Vagina (tissue), 2 donors: ENCODE results near the gene MBD3. TPM values are rescaled to one million over a fixed set of nuclear protein-coding genes. Genes with fewer than 3 reads are reported as not detected.
"Not testable (repeated sequence)": the region's sequence is repeated elsewhere in the genome, so short reads cannot be mapped to it uniquely, and the experiment has no call there.

Experiments
- DNase-seq, 2 donors: peaks; one replicate each; pipeline ENCODE4 v3.0.0-alpha.2; 2017; ENCODE audit errors: extremely low spot score in 2 of 2
- H3K27ac ChIP-seq: fragments of 200-600 bp; sonication (generic); one replicate; pipeline ENCODE4 v1.5.1; 2019
- H3K27me3 ChIP-seq: fragments of 200-600 bp; sonication (generic); one replicate; pipeline ENCODE4 v1.5.1; 2019
- H3K36me3 ChIP-seq, 2 donors: fragments of 200-600 bp; sonication (generic); one replicate each; pipeline ENCODE4 v1.5.1; 2017 to 2019
- H3K4me1 ChIP-seq: fragments of 200-600 bp; sonication (generic); one replicate; pipeline ENCODE4 v1.5.1; 2019
- H3K4me3 ChIP-seq, 2 donors: fragments of 200-600 bp; sonication (generic); 1 replicate in 1 of 2; 2 replicates in 1 of 2; pipeline ENCODE4 v1.5.1; 2016 to 2019
- H3K9me3 ChIP-seq: fragments of 200-600 bp; sonication (generic); one replicate; pipeline ENCODE4 v1.5.1; 2019
- POLR2A ChIP-seq, 2 donors: fragments of 450-650 bp; IDR thresholded peaks; one replicate each; pipeline ENCODE4 v1.6.1; 2017; ENCODE audit warnings: antibody characterized with exemption in 2 of 2, mild to moderate bottlenecking in 2 of 2, moderate library complexity in 2 of 2
- POLR2AphosphoS5 ChIP-seq, 2 donors: sonication (generic); formaldehyde crosslinking; IDR thresholded peaks; one replicate each; pipeline ENCODE4 v1.9.0; 2017; ENCODE audit warnings: antibody characterized with exemption in 2 of 2, mild to moderate bottlenecking in 2 of 2, low read depth in 1 of 2; ENCODE audit not compliant: insufficient read depth in 1 of 2
- intact Hi-C: fragments of 100-400 bp; cut with DNase I; formaldehyde crosslinking; loops from one replicate; pipeline ENCODE4 v1.15.1; 2023
- total RNA-seq: library from RNA; depleted of rRNA; stranded (reverse); fragments of >200 nt; gene quantifications from one replicate; pipeline ENCODE4 v1.2.3, GENCODE V29; 2016
- TF ChIP-seq, protein P1 (sequence below), 3 experiments: fragments of 450-650 bp in 2 of 3; fragments of 200-600 bp in 1 of 3; sonication (generic) in 1 of 3; IDR thresholded peaks; one replicate each; pipeline ENCODE4 v1.5.1; 2017 to 2019; ENCODE audit warnings: antibody characterized with exemption in 3 of 3, mild to moderate bottlenecking in 2 of 3, moderate library complexity in 2 of 3

MBD3 gene, protein sequence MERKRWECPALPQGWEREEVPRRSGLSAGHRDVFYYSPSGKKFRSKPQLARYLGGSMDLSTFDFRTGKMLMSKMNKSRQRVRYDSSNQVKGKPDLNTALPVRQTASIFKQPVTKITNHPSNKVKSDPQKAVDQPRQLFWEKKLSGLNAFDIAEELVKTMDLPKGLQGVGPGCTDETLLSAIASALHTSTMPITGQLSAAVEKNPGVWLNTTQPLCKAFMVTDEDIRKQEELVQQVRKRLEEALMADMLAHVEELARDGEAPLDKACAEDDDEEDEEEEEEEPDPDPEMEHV
- 66.0 TPM for total RNA-seq

DNA sequence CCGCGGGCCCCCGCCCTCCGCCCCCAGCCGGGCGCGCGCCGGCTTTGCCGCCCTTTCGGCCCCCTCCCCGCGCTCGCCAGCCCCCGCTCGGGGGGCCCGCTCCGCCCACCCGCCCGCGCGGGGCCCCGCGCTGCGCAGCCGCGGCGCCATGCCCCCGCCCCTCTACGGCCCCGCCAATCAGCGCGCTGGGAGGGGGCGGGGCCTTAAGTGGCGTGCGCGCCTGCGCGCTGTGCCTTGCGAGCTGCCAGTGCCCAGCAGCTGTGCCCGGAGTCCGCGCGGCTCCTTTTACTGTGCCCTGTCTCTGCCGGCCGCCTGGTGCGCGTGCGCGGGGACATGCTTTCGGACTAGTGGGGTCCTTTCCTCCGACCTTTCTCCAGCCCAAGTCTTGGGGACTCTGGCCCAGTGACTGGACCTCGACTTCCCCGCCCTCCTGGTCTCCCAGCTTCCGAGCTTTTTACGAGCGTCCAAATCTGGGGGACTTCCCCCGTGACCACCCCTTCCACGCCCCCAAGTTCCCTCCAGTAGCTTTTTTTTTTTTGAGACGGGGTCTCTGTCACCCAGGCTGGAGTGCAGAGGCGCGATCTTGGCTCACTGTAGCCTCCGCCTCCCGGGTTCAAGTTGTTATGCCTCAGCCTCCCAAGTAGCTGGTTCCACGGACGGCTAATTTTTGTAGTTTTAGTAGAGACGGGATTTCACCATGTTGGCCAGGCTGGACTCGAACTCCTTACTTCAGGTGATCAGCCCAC, at the start of gene MBD3:
TSS of gene MBD3 (minus strand) at position 111 of the 746 bp plus-strand sequence. CDS start 234 bp downstream, outside the sequence.
- no peak for DNase-seq
- H3K4me3 ChIP-seq: peak within 1 kb of the TSS; percentile 79 to 90
- TF ChIP-seq POLR2A (IDR thresholded peaks at IDR 0.05): peak in 1 of 2 donors; percentile 70
- TF ChIP-seq POLR2AphosphoS5 (IDR thresholded peaks at IDR 0.05; ENCODE audit: insufficient read depth in 1 of 2, low read depth in 1 of 2): peak in 1 of 2 donors; percentile 70
- TF ChIP-seq, protein P1, sequence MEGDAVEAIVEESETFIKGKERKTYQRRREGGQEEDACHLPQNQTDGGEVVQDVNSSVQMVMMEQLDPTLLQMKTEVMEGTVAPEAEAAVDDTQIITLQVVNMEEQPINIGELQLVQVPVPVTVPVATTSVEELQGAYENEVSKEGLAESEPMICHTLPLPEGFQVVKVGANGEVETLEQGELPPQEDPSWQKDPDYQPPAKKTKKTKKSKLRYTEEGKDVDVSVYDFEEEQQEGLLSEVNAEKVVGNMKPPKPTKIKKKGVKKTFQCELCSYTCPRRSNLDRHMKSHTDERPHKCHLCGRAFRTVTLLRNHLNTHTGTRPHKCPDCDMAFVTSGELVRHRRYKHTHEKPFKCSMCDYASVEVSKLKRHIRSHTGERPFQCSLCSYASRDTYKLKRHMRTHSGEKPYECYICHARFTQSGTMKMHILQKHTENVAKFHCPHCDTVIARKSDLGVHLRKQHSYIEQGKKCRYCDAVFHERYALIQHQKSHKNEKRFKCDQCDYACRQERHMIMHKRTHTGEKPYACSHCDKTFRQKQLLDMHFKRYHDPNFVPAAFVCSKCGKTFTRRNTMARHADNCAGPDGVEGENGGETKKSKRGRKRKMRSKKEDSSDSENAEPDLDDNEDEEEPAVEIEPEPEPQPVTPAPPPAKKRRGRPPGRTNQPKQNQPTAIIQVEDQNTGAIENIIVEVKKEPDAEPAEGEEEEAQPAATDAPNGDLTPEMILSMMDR (IDR thresholded peaks at IDR 0.05): peak in 1 of 3 experiments; percentile 20
- peak within 1 kb of the TSS; percentile 89 for H3K27ac ChIP-seq
- H3K9me3 ChIP-seq: no peaks in the 10 kb centered on the region
- H3K36me3 ChIP-seq: peaks cover 0 to 22% of the 10 kb centered on the region in 2 donors
- intact Hi-C loops: no loop called here
- H3K4me1 ChIP-seq: peaks cover 38% of the 10 kb centered on the region
- H3K27me3 ChIP-seq: no peaks in the 10 kb centered on the region

DNA sequence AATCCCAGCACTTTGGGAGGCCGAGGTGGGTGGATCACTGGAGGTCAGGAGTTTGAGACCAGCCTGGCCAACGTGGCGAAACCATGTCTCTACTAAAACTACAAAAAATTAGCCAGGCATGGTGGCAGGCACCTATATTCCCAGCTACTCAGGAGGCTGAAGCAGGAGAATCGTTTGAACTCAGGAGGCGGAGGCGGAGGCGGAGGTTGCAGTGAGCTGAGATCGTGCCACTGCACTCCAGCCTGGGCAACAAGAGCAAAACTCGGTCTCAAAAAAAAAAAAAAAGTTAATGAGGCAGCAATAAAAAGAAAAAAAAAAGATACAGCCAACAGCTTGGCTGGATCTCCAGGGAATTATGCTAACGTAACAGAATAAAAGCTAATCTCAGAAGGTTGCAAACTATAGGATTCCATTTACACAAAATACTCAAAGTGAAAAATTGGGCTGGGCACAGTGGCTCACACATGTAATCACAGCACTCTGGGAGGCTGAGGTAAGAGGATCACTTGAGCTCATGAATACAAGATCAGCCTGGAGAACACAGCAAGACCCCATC, 48.3 kb upstream of the MBD3 start:
- H3K9me3 ChIP-seq, H3K4me1 ChIP-seq, DNase-seq, H3K27me3 ChIP-seq, H3K27ac ChIP-seq, H3K4me3 ChIP-seq, intact Hi-C loops: not testable (repeated sequence)
- peaks cover 0 to 13% of the 10 kb centered on the region in 2 donors for H3K36me3 ChIP-seq

DNA sequence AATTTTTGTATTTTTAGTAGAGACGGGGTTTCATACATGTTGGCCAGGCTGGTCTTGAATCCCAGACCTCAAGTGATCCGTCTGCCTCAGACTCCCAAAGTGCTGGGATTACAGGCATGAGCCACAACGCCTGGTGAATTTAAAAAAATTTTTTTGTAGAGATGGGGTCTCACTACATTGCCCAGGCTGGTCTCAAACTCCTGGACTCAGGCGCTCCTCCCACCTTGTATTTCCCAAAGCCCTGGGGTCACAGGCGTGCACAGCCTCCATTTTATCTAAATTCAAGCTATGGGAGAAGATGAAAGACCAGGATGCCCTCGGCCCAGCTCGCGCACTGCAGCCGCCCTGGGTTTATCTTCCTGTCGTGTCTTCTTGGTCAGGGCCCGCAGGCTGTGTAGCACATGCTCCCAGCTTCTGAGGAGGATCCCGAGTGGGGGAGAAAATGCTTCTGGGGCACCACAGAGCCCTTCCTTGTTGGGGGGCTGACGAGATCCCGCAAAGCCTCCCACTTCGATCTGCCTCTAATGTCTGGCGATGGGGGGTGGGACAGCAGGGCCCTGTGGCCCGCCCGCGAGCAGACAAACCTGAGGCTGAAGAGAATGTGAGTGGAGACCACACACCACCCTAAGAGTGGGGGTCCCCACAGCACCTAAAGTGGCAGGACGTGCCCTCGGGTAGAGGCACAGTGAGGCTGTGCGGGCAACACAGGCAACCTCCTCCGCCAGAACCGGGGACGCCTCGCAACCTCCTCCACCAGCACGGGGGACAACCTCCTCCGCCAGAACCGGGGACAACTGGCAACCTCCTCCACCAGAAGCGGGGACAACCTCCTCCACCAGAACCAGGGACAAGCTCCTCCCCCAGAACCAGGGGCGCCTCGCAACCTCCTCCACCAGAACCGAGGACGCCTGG, 43.9 kb upstream of the MBD3 start:
- intact Hi-C loops: no loop called here
- no peaks in the 10 kb centered on the region for H3K27me3 ChIP-seq
- H3K27ac ChIP-seq: no peak overlapping the region
- no peak for TF ChIP-seq POLR2AphosphoS5 (IDR thresholded peaks at IDR 0.05; ENCODE audit: insufficient read depth in 1 of 2, low read depth in 1 of 2)
- H3K4me1 ChIP-seq: no peaks in the 10 kb centered on the region
- H3K36me3 ChIP-seq: peaks cover 0 to 18% of the 10 kb centered on the region in 2 donors
- H3K9me3 ChIP-seq: no peaks in the 10 kb centered on the region
- H3K4me3 ChIP-seq: no peak overlapping the region
- DNase-seq: no peak

DNA sequence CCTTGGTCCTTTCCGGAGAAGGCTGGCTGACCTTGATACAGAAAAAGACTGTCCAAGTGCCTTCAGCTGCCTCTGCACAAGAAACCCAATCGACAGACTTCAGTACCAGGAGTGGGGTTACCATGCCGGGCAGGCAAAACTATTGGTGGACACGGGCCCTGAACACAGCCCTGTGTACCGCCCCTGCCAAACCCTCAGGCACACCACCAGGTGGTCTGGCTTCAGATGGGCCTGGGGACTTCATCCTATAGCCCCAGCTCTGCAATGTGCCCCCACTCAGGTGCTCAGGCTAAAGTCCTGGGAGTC, 42.2 kb upstream of the MBD3 start:
- H3K4me1 ChIP-seq: no peaks in the 10 kb centered on the region
- no peak for DNase-seq
- H3K4me3 ChIP-seq: no peak overlapping the region
- no peak overlapping the region for H3K27ac ChIP-seq
- intact Hi-C loops: no loop called here
- TF ChIP-seq POLR2AphosphoS5 (IDR thresholded peaks at IDR 0.05; ENCODE audit: insufficient read depth in 1 of 2, low read depth in 1 of 2): no peak
- TF ChIP-seq, protein P1 (IDR thresholded peaks at IDR 0.05): no peak
- TF ChIP-seq POLR2A (IDR thresholded peaks at IDR 0.05): no peak
- no peaks in the 10 kb centered on the region for H3K27me3 ChIP-seq
- H3K36me3 ChIP-seq: peaks cover 0 to 16% of the 10 kb centered on the region in 2 donors
- no peaks in the 10 kb centered on the region for H3K9me3 ChIP-seq

DNA sequence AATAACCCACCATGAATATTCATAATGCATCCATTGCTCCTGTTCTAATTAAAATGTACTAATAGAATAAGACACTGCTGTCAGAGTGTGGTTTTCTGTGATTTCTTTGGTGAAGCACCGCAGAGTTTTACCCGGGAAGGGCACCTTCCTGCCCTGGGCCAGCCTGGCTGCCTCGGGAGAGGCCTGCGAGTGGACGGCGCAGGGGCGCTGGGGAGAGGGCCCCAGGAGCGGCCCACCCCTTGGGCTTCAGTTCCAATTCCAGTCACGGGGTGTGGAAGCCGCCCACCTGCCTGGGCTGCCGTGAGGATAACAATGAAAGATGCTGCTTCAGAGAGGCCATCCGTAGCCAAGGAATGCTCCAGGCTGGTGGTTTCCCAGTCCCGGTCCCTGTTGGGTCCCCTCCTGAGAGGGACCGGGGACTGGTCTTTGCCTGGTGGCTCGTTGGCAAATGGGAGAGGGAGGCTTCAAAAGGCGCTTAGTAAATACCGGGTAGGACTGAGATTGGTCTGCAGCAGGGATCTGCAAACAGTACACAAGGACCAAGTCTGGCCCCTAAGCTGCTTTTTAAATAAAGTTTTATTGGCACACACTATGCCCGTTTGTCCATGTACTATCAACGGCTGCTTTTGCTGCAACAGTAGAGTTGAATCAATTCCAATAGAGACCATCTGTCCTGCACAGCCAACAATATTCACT, 41.7 kb upstream of the MBD3 start:
- TF ChIP-seq POLR2A (IDR thresholded peaks at IDR 0.05) (no peak), POLR2AphosphoS5 (IDR thresholded peaks at IDR 0.05; ENCODE audit: insufficient read depth in 1 of 2, low read depth in 1 of 2) (no peak)
- TF ChIP-seq, protein P1 (IDR thresholded peaks at IDR 0.05): no peak
- Histone ChIP-seq H3K4me1 (no peaks in the 10 kb centered on the region), H3K27me3 (no peaks in the 10 kb centered on the region), H3K36me3 (peaks cover 0 to 16% of the 10 kb centered on the region in 2 donors), H3K27ac (no peak overlapping the region), H3K4me3 (no peak overlapping the region), H3K9me3 (no peaks in the 10 kb centered on the region)
- no peak for DNase-seq
- intact Hi-C loops: no loop called here
